Endodermal cell (in vitro differentiated cells): ENCODE results near the gene MAST3. TPM values are rescaled to one million over a fixed set of nuclear protein-coding genes. Genes with fewer than 3 reads are reported as not detected.
"Not testable (repeated sequence)": the region's sequence is repeated elsewhere in the genome, so short reads cannot be mapped to it uniquely, and the experiment has no call there.

Experiments
- DNase-seq: peaks from one replicate; pipeline ENCODE4 v3.0.0-alpha.2; 2017
- H3K27ac ChIP-seq: 2 replicates; pipeline ENCODE4 v1.5.1; 2013; ENCODE audit warnings: mild to moderate bottlenecking, low read depth, low read length, moderate library complexity
- H3K27me3 ChIP-seq: 2 replicates; pipeline ENCODE4 v1.6.1; 2013; ENCODE audit warnings: mild to moderate bottlenecking, low read length, moderate library complexity; ENCODE audit not compliant: insufficient read depth, control insufficient read depth, poor library complexity, severe bottlenecking
- H3K36me3 ChIP-seq: 2 replicates; pipeline ENCODE4 v1.7.0; 2013; ENCODE audit warnings: mild to moderate bottlenecking, low read length, moderate library complexity; ENCODE audit not compliant: control insufficient read depth, insufficient read depth
- H3K4me1 ChIP-seq: one replicate; pipeline ENCODE4 v1.7.0; 2013; ENCODE audit warnings: low read length; ENCODE audit not compliant: control insufficient read depth, insufficient read depth
- H3K4me3 ChIP-seq: 2 replicates; pipeline ENCODE4 v1.5.1; 2013; ENCODE audit warnings: mild to moderate bottlenecking, low read length, moderate library complexity
- H3K9ac ChIP-seq: 2 replicates; pipeline ENCODE4 v1.6.1; 2013; ENCODE audit warnings: mild to moderate bottlenecking, low read length, moderate library complexity; ENCODE audit not compliant: poor library complexity, severe bottlenecking; ENCODE audit errors: extremely low read depth
- H3K9me3 ChIP-seq: 2 replicates; pipeline ENCODE4 v1.6.1; 2013; ENCODE audit warnings: mild to moderate bottlenecking, low read length, moderate library complexity; ENCODE audit not compliant: control insufficient read depth
- H3K27ac Mint-ChIP-seq: 2 replicates; pipeline ENCODE4 v1.8.0; 2020; ENCODE audit warnings: mixed read lengths
- H3K27me3 Mint-ChIP-seq: 2 replicates; pipeline ENCODE4 v1.8.0; 2021; ENCODE audit warnings: mild to moderate bottlenecking, mixed read lengths; ENCODE audit not compliant: insufficient read depth
- H3K36me3 Mint-ChIP-seq: 2 replicates; pipeline ENCODE4 v1.8.0; 2020; ENCODE audit warnings: low read depth, mixed read lengths
- H3K4me1 Mint-ChIP-seq: 2 replicates; pipeline ENCODE4 v1.8.0; 2020; ENCODE audit warnings: mixed read lengths
- H3K4me3 Mint-ChIP-seq: 2 replicates; pipeline ENCODE4 v1.8.0; 2020; ENCODE audit warnings: mild to moderate bottlenecking, moderate library complexity, mixed read lengths
- H3K9me3 Mint-ChIP-seq: 2 replicates; pipeline ENCODE4 v1.8.0; 2020; ENCODE audit warnings: mild to moderate bottlenecking, mixed read lengths
- WGBS, 2 experiments: methylation state at CpG; one replicate each; pipeline versions ENCODE4 v1.1.5 to v1.1.7; 2013; ENCODE audit warnings: missing lambda C conversion rate in 2 of 2, mixed read lengths in 1 of 2; ENCODE audit not compliant: insufficient coverage in 1 of 2, insufficient read length in 1 of 2; 5-methylcytosine and 5-hydroxymethylcytosine counted together
- total RNA-seq, 2 donors: library from RNA; stranded (reverse); fragmentation: NEBNext Ultra II Directional in 1 of 2; extraction: Animal tissue kit (Norgen Biotek cat#: 25700) in 1 of 2; gene quantifications; 2 replicates in 1 of 2; 3 replicates in 1 of 2; pipeline ENCODE4 v1.2.1, GENCODE V29; 2021
- TF ChIP-seq, protein P1 (sequence below): fragments of 200-600 bp; sonication (generic); conservative IDR thresholded peaks from 2 replicates; pipeline ENCODE4 v1.5.0; 2021; ENCODE audit warnings: antibody characterized with exemption, mild to moderate bottlenecking

MAST3 gene
- total RNA-seq, 2 donors from 2014 or later = 13.0 to 15.1 TPM

GRCh38 chr19:18156841-18157464, 59.4 kb downstream of the MAST3 start:
- peaks cover 10% of the 10 kb centered on the region for H3K36me3 Mint-ChIP-seq
- Histone ChIP-seq H3K9ac (no peak overlapping the region), H3K27ac (peak overlapping the region; percentile 66), H3K27me3 (no peaks in the 10 kb centered on the region), H3K4me1 (no peaks in the 10 kb centered on the region), H3K4me3 (no peak overlapping the region), H3K9me3 (no peaks in the 10 kb centered on the region), H3K36me3 (peaks cover 13% of the 10 kb centered on the region)
- TF ChIP-seq, protein P1, sequence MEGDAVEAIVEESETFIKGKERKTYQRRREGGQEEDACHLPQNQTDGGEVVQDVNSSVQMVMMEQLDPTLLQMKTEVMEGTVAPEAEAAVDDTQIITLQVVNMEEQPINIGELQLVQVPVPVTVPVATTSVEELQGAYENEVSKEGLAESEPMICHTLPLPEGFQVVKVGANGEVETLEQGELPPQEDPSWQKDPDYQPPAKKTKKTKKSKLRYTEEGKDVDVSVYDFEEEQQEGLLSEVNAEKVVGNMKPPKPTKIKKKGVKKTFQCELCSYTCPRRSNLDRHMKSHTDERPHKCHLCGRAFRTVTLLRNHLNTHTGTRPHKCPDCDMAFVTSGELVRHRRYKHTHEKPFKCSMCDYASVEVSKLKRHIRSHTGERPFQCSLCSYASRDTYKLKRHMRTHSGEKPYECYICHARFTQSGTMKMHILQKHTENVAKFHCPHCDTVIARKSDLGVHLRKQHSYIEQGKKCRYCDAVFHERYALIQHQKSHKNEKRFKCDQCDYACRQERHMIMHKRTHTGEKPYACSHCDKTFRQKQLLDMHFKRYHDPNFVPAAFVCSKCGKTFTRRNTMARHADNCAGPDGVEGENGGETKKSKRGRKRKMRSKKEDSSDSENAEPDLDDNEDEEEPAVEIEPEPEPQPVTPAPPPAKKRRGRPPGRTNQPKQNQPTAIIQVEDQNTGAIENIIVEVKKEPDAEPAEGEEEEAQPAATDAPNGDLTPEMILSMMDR = no peak
- WGBS, 2 experiments = 92 to 98% methylated on average over 11 to 22 of the region's 22 CpGs
- peaks cover 7% of the 10 kb centered on the region for H3K4me1 Mint-ChIP-seq
- no peaks in the 10 kb centered on the region for H3K27me3 Mint-ChIP-seq
- no peak overlapping the region for H3K4me3 Mint-ChIP-seq
- peak overlapping the region; percentile 50 for H3K27ac Mint-ChIP-seq
- no peak for DNase-seq
- no peaks in the 10 kb centered on the region for H3K9me3 Mint-ChIP-seq

DNA sequence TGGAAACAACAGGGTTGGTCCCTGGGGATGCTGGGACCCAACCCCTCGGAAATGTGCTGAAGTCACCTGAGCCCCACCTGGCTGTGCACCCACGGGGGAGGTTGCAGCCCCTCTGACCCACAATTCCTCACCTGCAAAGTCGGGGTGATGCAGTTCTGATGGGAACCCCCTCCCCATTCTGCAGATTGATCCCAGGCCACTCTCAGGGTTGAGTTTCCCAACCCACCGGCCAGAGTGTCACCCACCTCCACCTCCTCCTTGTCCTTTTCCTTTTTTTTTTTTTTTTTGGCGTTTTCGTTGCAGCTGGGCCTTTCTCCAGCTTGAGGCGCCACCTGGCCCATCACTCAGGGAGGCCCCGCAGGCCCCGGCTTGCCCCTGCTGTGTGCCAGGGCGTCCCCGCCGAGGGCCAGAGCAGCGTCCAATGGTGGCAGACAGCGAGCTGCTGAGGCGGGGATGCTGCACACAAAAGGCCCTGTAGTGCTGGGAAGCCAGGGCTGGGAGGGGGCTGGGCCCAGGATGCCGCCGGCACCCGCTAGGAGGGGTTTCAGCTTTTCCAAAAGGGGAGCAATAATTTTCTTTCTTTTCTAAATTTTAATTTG, 60.0 kb downstream of the MAST3 start:
- no peaks in the 10 kb centered on the region for H3K27me3 ChIP-seq
- H3K4me3 ChIP-seq = no peak overlapping the region
- Mint-ChIP-seq H3K27me3 (no peaks in the 10 kb centered on the region), H3K4me1 (peaks cover 7% of the 10 kb centered on the region), H3K27ac (no peak overlapping the region), H3K4me3 (no peak overlapping the region), H3K9me3 (no peaks in the 10 kb centered on the region), H3K36me3 (peaks cover 13% of the 10 kb centered on the region)
- TF ChIP-seq, protein P1 = no peak
- no peak overlapping the region for H3K9ac ChIP-seq
- 62 to 77% methylated on average over 13 to 18 of the region's 18 CpGs for WGBS, 2 experiments
- H3K9me3 ChIP-seq = no peaks in the 10 kb centered on the region
- DNase-seq = peak; percentile 72
- no peaks in the 10 kb centered on the region for H3K4me1 ChIP-seq
- peak overlapping the region; percentile 66 for H3K27ac ChIP-seq
- H3K36me3 ChIP-seq = peaks cover 17% of the 10 kb centered on the region

DNA sequence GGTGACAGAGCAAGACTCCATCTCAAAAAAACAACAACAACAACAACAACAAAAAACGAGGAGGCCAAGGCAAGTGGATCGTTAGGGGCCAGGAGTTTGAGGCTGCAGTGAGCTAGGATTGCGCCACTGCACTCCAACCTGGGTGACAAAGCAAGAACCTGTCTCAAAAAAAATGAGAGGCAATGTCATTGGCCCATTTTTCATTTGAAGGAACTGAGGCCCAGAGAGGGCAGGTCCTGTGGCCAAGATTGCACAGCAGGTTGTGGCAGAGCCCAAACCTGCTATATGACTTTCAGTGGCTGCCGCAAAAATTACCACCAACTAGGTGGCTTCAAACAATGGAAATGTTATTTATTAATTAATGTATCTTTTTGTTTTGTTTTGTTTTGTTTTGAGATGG, 60.9 kb downstream of the MAST3 start:
- Histone ChIP-seq H3K9me3 (no peaks in the 10 kb centered on the region), H3K27ac (no peak overlapping the region), H3K4me3 (no peak overlapping the region), H3K27me3 (no peaks in the 10 kb centered on the region), H3K9ac (no peak overlapping the region), H3K36me3 (peaks cover 26% of the 10 kb centered on the region), H3K4me1 (no peaks in the 10 kb centered on the region)
- TF ChIP-seq, protein P1 = no peak
- Mint-ChIP-seq H3K9me3 (no peaks in the 10 kb centered on the region), H3K4me3 (no peak overlapping the region), H3K4me1 (peaks cover 7% of the 10 kb centered on the region), H3K27ac (no peak overlapping the region), H3K27me3 (no peaks in the 10 kb centered on the region), H3K36me3 (peaks cover 20% of the 10 kb centered on the region)
- no peak for DNase-seq
- 90 to 100% methylated on average over 2 to 4 of the region's 4 CpGs for WGBS, 2 experiments

- not testable (repeated sequence) for DNase-seq, H3K27me3 ChIP-seq, H3K4me1 Mint-ChIP-seq, H3K4me3 ChIP-seq, H3K9me3 Mint-ChIP-seq, H3K9ac ChIP-seq, H3K4me3 Mint-ChIP-seq, H3K27me3 Mint-ChIP-seq, H3K27ac Mint-ChIP-seq, H3K27ac ChIP-seq, H3K4me1 ChIP-seq, H3K9me3 ChIP-seq
- peaks cover 27% of the 10 kb centered on the region for H3K36me3 ChIP-seq
- peaks cover 23% of the 10 kb centered on the region for H3K36me3 Mint-ChIP-seq
- WGBS, 2 experiments = 84 to 96% methylated on average over 4 of the region's 6 CpGs
Measured at GRCh38 chr19:18159059-18159616, 61.6 kb downstream of the MAST3 start.
